GM19467 (cell line): ENCODE measurements around the gene EPAS1.

Experiments
- ATAC-seq: cut with Tn5 transposase; IDR thresholded peaks from one replicate; pipeline ENCODE4 v1.9.1; 2021; ENCODE audit warnings: mild to moderate bottlenecking, moderate library complexity; ENCODE audit not compliant: unreplicated experiment

EPAS1 gene

GRCh38 chr2:46273225-46273863 is 23.9 kb upstream of the EPAS1 start:
- ATAC-seq = no peak

- no peak for ATAC-seq
Observed at GRCh38 chr2:46273919-46274318, 23.3 kb upstream of the EPAS1 start.

GRCh38 chr2:46274586-46274985 is 22.6 kb upstream of the EPAS1 start:
- ATAC-seq = no peak

GRCh38 chr2:46275995-46276394 is 21.2 kb upstream of the EPAS1 start:
- ATAC-seq = no peak

GRCh38 chr2:46276642-46277041 is 20.6 kb upstream of the EPAS1 start:
- no peak for ATAC-seq

GRCh38 chr2:46277431-46278190 is 19.6 kb upstream of the EPAS1 start:
- no peak for ATAC-seq

GRCh38 chr2:46278952-46279351 is 18.3 kb upstream of the EPAS1 start:
- no peak for ATAC-seq

- ATAC-seq = no peak
Observed at GRCh38 chr2:46281939-46282338, 15.3 kb upstream of the EPAS1 start.

- no peak for ATAC-seq
Observed at GRCh38 chr2:46283693-46284092, 13.5 kb upstream of the EPAS1 start.

GRCh38 chr2:46284260-46284659 is 12.9 kb upstream of the EPAS1 start:
- ATAC-seq = no peak

GRCh38 chr2:46284796-46285195 is 12.4 kb upstream of the EPAS1 start:
- no peak for ATAC-seq

GRCh38 chr2:46286715-46287114 is 10.5 kb upstream of the EPAS1 start:
- ATAC-seq = no peak

- ATAC-seq = no peak
Observed at GRCh38 chr2:46290078-46290477, 7.1 kb upstream of the EPAS1 start.

GRCh38 chr2:46293466-46293865 is 3.7 kb upstream of the EPAS1 start:
- no peak for ATAC-seq

- ATAC-seq = no peak
Observed at GRCh38 chr2:46294176-46294836, 2.9 kb upstream of the EPAS1 start.

- no peak for ATAC-seq
Observed at GRCh38 chr2:46296216-46296839, 879 bp upstream of the EPAS1 start.

GRCh38 chr2:46297546-46298271 is 502 bp downstream of the EPAS1 start:
- ATAC-seq = peak; percentile 18

- ATAC-seq = no peak
Observed at GRCh38 chr2:46298272-46298521, 990 bp downstream of the EPAS1 start.

- no peak for ATAC-seq
Observed at GRCh38 chr2:46298522-46299353, 1.5 kb downstream of the EPAS1 start.
